NCI-H510A (cell line): Measurements from ENCODE around the gene TADA1.
"Not testable (repeated sequence)": the region's sequence is repeated elsewhere in the genome, so short reads cannot be mapped to it uniquely, and the experiment has no call there.

ENCODE experiments used
- DNase-seq: peaks from one replicate; lab custom pipeline; 2025; lab: John Stamatoyannopoulos, UW

Gene TADA1

GRCh38 chr1:166895766-166896165 is 19.7 kb upstream of the TADA1 start:
- DNase-seq = no peak

GRCh38 chr1:166889776-166890175 is 13.7 kb upstream of the TADA1 start:
- no peak for DNase-seq

DNA sequence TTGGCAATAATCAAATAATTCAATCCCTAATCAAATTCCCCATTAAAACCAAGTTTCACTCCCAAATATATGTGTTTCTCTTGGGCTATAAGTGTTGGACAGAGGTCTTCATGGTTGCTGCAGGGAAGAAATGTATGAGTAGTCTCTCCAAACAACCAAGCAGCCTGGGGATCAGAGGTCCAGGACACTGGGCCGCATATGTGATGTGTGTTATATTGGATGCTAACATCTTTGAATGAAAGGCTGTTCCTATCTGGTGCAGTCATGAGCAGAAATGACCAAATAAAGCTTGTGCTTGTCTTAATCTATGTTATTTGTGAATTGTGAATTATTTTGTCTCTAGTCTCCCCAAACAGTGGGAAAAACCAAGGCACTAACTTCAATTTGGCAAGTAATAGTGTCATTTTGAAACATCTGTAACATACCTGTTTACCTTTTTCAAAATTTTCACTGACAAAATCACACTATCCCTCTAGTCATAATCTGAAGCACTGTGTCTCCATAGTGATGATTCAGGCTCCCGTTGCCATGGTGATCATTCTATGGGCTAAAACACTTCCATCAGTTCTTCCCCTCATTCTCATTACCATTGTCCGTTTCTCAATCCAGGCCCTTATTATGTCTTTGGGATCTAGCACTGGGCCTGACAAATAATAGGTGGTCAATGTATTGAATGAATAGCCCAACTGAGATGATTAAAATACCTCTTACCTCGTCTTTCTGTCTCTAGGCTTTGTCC is 12.5 kb upstream of the TADA1 start:
- no peak for DNase-seq

DNA sequence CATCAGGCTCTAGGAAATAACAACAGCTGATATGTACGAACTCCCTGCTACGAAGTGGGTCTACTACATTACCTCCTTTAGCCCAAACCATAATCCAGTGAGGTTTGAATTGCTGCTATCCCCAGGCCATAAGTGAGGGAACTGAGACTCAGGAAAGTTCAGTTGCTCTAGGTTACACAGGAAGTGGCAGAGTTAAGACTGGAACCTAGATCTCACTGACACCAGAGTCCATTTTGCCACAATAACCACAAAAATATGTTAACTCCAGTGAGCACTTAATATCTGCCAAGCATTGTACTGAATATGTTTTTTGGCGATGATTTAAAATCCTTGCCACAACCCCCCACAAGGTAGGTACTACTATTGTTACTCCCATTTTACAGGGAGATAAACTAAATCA is 8.9 kb upstream of the TADA1 start:
- DNase-seq = no peak

- peak; percentile 44 for DNase-seq
Observed at GRCh38 chr1:166884040-166884642, 8.1 kb upstream of the TADA1 start.

DNA sequence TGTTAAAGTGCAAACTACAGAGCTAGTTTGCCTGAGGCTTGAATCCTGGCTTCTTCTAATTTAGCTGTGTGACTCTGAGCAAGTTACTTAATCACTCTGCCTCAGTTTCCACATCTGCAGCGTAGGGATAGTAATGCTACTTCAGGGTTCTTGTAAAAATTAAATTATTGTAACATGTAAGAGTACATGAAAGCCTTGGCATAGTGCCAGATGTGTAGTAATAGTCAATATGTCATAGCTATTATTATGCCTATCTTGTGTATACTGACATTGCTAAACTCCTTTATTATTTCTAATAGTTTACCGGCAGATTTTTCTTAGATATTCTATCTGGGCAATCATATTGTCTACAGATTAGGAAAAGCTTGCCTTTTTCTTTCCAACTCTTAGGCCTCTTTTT is 6.8 kb upstream of the TADA1 start:
- no peak for DNase-seq

- not testable (repeated sequence) for DNase-seq
Observed at GRCh38 chr1:166878173-166878917, 2.3 kb upstream of the TADA1 start.

- DNase-seq = no peak
Observed at GRCh38 chr1:166876540-166876838, 425 bp upstream of the TADA1 start.

- DNase-seq = no peak
Observed at GRCh38 chr1:166875302-166875733, 746 bp downstream of the TADA1 start.

DNA sequence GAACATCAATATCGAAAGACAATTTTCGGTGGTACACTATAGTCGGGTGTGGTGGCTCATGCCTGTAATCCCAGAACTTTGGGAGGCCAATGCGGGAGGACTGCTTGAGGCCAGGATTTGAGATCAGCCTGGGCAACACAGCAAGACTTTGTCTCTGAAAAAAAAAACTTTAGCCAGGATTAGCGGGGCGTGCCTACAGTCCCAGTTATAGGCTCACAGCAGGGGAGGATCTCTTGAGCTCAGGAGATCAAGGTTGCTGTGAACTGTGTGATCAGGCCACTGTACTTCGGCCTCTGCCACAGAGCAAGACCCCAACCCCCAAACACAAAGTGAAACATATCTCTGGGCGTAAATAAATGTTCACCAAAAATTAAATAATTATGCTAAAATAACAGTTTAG is 1.6 kb downstream of the TADA1 start:
- no peak for DNase-seq

- no peak for DNase-seq
Observed at GRCh38 chr1:166870584-166870983, 5.5 kb downstream of the TADA1 start.

DNA sequence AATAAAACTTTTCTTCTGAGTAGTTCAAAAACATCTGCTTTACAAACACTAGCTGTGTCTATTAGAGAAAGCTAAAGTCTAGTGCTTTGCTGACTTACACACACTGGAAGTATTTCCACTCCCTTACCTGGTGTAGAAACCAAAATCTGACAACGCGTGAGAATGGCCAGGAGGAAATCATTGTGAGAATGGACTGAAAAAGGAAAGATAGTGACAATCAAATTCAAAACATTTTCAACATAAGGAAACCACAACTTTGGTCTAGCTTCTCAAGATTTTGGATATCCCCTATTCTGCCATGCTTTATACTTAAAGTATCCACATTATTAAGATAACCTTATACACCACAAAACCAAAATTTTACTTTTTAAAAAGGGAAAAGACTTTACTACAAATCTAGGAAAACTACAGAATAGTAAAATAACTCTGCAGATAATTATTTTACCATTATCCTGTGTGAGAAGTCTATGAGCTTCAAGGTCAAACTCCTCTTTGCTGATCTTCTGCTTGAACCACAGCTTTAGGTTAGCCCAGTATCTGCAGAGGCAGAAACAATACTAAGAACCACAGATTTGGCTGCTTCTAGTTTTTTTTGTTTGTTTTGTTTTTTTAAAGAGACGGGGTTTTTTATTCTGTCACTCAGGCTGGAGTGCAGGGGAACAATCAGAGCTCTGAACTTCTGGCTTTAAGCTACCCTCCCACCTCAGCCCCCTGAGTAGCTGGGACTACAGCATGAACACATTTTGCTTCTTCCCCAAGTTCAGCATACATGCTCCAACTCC is 6.6 kb downstream of the TADA1 start:
- no peak for DNase-seq

- no peak for DNase-seq
Observed at GRCh38 chr1:166868639-166869038, 7.4 kb downstream of the TADA1 start.

- DNase-seq = no peak
Observed at GRCh38 chr1:166865926-166866325, 10.1 kb downstream of the TADA1 start.

- no peak for DNase-seq
Observed at GRCh38 chr1:166859597-166859996, 16.5 kb downstream of the TADA1 start.

GRCh38 chr1:166858726-166859419 is 17.2 kb downstream of the TADA1 start:
- DNase-seq = no peak

- no peak for DNase-seq
Observed at GRCh38 chr1:166857995-166858394, 18.1 kb downstream of the TADA1 start.

- no peak for DNase-seq
Observed at GRCh38 chr1:166855558-166855957, 20.5 kb downstream of the TADA1 start.

DNA sequence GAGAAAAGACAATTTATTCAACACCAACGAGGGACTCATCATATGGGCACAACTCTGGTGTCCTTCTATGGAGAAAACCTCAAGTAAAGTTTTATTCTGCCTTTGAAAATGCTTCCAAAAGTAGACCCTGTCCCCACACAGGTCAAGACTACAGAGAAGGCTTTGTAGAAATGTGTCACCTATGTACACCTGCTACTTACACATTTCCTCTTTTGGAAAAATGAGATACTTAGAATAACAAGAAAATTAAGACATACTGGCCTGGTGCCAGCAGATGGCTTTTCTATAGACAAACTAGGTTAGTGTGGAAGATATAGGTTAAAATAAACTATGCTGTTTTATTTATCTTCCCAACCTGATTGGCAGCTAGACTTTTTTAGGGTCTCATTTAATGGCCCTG is 23.1 kb downstream of the TADA1 start:
- DNase-seq = no peak

- DNase-seq = no peak
Observed at GRCh38 chr1:166849135-166849534, 26.9 kb downstream of the TADA1 start.

DNA sequence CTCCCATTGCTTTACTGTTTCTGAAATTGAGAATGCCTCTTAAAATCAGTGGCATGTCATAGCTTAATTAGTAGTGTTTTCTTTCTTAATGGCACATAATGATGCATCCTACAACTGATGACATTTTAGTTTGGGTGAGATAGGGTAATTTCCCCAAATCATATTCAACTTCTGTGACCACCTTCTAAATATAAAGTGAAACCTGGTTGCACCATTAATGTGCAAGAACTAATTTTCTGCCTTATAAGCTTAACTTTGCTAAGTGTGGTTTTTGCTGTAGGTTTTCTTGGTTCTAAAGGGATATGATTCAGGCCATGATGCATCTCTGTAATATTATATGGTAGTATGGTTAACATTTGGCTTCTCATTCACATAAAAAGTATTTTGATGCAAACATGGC is 27.9 kb downstream of the TADA1 start:
- no peak for DNase-seq

DNA sequence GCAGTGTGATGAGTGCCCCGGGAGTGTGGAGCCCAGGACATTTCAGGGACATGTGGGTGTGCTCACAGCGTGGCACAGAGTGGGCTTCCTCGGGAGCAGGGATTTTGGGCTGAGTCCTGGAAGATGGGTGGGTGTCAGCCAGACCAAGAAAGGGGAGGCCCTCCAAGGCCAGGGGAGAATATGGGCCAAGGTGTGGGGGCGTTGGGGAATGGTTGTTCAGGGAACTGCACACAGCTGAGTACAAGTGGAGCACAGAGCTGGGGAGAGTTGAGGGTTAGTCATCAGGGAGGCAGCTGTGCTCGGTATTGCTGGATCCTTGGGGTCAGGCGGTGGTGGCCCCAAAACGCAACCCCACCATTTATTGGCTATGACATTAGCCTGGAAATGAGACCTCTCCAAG is 31.3 kb downstream of the TADA1 start:
- DNase-seq = no peak
